GM21717 (cell line): ENCODE measurements around the gene ELP1.
A peak's percentile ranks its signal among the peaks of the same experiment; 100 is the strongest.
"Not testable (repeated sequence)": the region's sequence is repeated elsewhere in the genome, so short reads cannot be mapped to it uniquely, and the experiment has no call there.

Experiments used
- ATAC-seq: cut with Tn5 transposase; IDR thresholded peaks from one replicate; pipeline ENCODE4 v1.9.1; 2021; ENCODE audit warnings: mild to moderate bottlenecking, moderate library complexity; ENCODE audit not compliant: unreplicated experiment

Gene ELP1, protein sequence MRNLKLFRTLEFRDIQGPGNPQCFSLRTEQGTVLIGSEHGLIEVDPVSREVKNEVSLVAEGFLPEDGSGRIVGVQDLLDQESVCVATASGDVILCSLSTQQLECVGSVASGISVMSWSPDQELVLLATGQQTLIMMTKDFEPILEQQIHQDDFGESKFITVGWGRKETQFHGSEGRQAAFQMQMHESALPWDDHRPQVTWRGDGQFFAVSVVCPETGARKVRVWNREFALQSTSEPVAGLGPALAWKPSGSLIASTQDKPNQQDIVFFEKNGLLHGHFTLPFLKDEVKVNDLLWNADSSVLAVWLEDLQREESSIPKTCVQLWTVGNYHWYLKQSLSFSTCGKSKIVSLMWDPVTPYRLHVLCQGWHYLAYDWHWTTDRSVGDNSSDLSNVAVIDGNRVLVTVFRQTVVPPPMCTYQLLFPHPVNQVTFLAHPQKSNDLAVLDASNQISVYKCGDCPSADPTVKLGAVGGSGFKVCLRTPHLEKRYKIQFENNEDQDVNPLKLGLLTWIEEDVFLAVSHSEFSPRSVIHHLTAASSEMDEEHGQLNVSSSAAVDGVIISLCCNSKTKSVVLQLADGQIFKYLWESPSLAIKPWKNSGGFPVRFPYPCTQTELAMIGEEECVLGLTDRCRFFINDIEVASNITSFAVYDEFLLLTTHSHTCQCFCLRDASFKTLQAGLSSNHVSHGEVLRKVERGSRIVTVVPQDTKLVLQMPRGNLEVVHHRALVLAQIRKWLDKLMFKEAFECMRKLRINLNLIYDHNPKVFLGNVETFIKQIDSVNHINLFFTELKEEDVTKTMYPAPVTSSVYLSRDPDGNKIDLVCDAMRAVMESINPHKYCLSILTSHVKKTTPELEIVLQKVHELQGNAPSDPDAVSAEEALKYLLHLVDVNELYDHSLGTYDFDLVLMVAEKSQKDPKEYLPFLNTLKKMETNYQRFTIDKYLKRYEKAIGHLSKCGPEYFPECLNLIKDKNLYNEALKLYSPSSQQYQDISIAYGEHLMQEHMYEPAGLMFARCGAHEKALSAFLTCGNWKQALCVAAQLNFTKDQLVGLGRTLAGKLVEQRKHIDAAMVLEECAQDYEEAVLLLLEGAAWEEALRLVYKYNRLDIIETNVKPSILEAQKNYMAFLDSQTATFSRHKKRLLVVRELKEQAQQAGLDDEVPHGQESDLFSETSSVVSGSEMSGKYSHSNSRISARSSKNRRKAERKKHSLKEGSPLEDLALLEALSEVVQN (N-terminal part only)

GRCh38 chr9:108933718-108934322 is at the start of gene ELP1:
ELP1 (minus strand) TSS chr9:108934124; CDS start chr9:108931146, 2,978 bp downstream.
- peak; percentile 91 for ATAC-seq

GRCh38 chr9:108980893-108981292 is 47.0 kb upstream of the ELP1 start:
- ATAC-seq = no peak

DNA sequence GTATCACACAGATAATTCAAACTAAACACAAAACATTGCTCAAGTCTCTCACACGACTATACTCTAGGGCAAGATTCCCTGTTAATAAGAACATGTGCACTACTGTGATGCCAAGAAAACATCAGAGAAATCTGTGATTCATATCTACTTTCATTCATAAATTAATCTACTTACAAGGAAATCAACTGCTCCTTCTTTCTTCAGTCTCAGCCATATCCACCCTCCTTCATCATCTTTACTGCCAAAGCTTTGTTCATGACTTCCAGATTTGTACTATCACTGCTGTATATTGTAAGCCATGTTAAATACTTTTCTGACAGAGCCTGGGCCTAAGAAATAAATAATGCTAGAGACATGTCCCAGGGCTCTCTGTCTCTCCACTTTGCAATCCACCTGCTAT is 44.3 kb upstream of the ELP1 start:
- no peak for ATAC-seq

- no peak for ATAC-seq
Observed at GRCh38 chr9:108973895-108974294, 40.0 kb upstream of the ELP1 start.

DNA sequence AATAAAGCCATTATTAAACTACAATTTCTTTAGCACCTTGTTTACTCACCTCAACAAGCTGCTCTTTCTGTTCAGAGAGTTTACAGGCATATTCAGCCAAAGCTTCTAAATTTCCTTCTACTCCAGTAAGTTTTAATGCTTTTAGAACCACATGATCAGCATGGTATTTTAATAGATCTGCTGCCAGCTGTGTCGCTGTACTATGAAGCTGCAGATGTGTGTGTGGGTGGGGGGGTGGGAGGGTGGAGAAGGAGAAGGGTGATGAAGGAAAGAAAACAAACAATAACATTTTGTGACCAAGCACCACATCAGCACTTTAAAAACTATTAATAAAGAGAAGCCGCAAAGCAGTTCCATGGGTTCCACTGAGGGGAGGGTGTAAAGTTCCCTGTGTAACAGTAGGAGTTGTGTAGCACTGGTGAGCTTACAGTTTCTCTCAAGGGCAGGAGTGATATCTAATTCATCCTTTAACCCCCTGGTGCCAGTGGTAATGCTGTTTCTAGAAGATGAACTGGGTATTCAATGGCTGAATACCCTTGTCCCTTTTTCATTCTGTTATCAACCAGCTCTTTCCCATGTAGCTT is 38.8 kb upstream of the ELP1 start:
- ATAC-seq = no peak

DNA sequence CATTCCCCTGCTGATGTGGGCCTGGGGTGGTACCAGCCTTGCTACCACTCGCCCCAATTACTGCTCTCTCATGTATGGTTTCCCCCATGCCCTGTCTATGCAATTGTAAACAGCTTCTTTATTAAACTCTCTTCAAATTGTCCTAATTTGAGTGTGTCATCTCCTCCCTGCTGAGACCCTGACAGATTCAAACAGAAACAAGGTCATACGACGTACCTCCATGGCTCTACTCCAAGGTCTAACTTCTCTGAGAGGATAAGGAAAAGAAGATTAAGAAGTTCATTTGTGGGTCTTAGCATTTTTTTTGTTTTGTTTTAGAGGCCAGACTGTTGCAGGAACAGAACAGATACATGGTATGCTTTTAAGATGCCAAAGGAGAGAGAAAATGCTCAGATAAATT is 38.3 kb upstream of the ELP1 start:
- ATAC-seq = no peak

GRCh38 chr9:108971392-108971791 is 37.5 kb upstream of the ELP1 start:
- not testable (repeated sequence) for ATAC-seq

GRCh38 chr9:108967916-108968315 is 34.0 kb upstream of the ELP1 start:
- no peak for ATAC-seq

- no peak for ATAC-seq
Observed at GRCh38 chr9:108963459-108964143, 29.7 kb upstream of the ELP1 start.

DNA sequence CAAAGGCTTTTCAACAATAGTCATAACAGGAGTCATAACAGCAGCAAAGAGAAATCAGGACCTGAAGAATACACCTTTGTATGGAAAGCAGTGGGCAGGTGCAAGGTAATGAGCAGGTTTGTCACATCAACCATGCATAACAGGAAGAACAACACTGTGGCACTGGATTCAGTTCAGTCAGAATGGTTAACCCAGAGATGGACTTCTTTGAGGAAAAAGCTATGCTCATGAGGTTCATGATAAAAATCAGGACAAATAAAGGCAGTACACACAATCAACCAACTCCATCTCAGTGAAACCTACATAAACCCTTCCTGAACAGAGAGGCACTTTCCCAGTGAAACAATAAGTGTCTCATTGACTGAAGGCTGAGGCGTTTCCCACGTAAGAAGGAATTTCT is 27.2 kb upstream of the ELP1 start:
- ATAC-seq = no peak

DNA sequence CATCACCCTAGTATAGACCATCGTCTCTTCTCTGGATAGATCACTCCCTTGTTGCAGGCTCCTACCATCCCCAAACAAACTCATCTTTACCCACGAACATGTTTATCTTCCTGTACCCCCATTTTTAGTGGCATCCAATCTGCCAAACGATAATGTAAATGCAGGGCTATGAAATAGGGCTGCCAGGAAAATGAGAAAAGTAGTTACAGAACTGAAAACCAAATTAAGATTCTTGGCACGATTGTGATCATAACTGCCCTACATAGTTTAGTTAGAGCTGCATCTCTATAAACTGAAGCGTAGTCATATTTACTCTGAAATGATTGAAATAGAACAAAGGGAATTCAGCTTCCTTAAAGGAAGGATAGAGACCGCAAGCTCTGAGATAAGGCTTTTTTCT is 26.4 kb upstream of the ELP1 start:
- ATAC-seq = no peak

DNA sequence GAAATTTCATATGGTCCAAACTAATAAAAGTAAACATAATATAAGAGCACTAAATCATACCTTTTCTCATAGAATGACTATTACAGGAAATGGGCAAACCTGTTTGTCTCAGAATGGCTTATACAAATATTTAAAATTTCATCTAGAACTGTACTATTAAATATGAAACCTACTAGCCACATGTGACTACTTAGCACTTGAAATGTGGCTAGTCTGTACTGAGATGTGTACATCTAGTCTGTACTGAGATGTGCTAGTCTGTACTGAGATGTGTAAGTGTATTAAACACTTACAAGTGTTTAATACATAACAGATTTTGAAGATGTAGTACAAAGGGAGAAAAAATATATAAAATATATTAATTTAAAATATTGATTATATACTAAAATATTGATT is 22.7 kb upstream of the ELP1 start:
- ATAC-seq = no peak

GRCh38 chr9:108956022-108956630 is 22.2 kb upstream of the ELP1 start:
- ATAC-seq = no peak

GRCh38 chr9:108953983-108954574 is 20.2 kb upstream of the ELP1 start:
- no peak for ATAC-seq

DNA sequence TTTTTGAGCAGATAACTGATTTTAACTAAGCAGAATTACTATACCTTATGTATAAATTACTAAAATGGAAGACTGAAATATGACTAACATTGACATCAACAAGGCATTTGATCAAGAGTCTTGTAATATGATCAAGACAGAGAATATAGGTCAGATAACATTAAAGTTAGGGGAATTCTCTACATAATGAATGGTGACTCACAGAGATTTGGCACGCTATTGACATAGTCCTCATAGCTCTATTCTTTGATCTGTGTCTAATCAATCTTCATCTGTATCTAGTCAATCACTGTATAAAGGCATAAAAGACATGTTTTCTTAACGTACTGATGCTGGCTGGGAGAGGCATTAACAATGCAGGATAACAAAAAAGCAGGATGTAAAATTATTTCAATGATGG is 17.7 kb upstream of the ELP1 start:
- no peak for ATAC-seq

- no peak for ATAC-seq
Observed at GRCh38 chr9:108950168-108950567, 16.2 kb upstream of the ELP1 start.

DNA sequence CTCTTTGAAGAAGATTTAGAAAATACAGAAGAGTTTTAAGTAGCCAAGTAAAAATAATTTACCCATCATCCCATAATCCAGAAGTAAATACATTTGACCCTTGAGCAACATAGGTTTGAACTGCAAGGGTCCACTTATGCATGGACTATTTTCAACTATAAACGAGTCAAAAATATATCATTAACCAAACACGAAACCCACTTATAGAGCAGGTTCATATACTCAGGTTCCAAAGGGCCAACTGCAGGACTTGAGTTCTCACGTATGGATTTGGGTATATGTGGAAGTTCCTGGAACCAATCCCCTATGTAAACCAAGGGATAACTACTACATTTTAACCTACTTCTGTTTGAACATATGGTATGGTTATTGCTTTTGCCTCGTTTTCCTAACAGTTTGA is 6.1 kb upstream of the ELP1 start:
- no peak for ATAC-seq

GRCh38 chr9:108937561-108938305 is 3.8 kb upstream of the ELP1 start:
- no peak for ATAC-seq
